ENCODE measurements around the gene OPN1SW.

OPN1SW gene, protein sequence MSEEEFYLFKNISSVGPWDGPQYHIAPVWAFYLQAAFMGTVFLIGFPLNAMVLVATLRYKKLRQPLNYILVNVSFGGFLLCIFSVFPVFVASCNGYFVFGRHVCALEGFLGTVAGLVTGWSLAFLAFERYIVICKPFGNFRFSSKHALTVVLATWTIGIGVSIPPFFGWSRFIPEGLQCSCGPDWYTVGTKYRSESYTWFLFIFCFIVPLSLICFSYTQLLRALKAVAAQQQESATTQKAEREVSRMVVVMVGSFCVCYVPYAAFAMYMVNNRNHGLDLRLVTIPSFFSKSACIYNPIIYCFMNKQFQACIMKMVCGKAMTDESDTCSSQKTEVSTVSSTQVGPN

DNA sequence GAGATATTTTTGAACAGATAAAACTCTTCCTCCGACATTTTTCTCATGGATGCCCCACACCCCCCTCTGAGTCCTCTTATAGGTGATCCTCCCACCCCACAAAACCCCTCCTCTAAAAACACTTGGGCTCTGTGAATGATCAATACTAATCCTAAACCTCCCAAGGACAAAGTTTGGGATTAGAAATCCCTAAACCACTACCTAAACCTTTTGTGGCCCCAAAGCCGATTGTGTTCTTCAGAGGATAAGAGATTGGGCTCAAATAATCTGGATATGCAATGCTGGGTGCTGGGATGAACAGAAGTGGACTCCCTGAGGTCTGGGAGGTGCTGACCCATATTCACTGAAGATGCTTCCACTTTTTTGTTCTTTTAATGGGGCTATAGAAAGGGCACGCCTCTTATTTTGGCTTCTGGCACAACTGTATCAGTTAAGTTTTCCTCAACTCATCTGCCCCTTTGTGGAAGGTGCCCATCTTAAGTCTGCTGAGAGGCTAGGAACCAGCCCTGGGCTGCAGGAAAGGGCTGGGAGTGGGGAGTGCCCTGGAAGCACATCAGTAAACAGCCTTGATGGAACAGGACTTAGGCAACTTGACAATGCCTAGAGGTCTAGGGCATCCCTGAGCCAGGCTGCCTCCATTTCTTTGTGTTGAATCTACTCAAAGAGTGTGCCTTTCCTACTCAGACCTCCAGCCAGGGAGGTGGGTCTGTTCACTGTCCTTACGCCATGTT, at the start of gene OPN1SW:
Gene OPN1SW, minus strand, starts transcription at position 51 of the 731 bp plus-strand sequence. Its CDS starts 13 bp downstream, at position 38.
- no peak for DNase-seq (ENCODE audit: insufficient read length, low spot score)
- no peak for TF ChIP-seq POLR2A (IDR thresholded peaks at IDR 0.05; ENCODE audit: low read depth, low read length)
- FAIRE-seq: no peak

DNA sequence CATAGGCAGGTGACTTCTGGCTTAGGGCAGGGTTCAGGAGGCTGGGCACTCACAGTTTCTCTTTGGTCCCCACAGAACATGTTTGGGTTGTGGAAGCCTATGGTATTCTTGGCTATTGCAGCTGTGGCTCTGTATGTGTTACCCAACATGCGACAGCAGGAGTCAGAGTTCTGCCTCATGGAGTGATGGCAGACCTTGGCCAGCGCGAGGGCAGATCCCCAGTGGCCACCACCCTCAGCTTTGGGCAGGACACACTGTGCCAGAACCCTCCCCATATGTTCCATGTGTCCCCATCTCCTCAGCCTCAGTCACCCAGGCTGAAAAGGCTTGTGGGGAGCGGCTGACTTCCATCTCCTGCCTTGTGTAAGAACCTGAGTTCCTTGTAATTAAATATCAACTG, 46.1 kb upstream of the OPN1SW start:
- TF ChIP-seq POLR2A (IDR thresholded peaks at IDR 0.05; ENCODE audit: low read depth, low read length): no peak
- FAIRE-seq (no peak), DNase-seq (ENCODE audit: insufficient read length, low spot score) (no peak)

DNA sequence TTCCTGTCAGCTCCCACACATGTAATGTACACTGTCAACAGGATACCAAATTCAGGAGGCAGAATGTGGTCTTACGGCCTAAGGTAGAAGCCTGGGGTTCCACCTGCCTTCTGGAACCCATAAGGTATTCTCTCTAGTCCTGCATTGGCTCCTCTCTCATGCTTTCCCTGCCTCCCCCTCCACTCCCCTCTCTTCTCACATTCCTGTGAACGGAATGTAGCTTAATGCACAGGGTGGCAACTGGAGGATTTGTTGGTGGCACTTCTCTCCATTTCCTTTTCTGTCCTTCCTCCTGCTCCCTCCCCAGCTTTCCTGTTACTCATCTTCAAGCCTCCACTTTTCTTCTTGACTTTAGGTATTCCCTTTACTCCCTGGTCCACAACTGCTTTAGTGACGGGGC, 43.1 kb upstream of the OPN1SW start:
- no peak for FAIRE-seq
- TF ChIP-seq POLR2A (IDR thresholded peaks at IDR 0.05; ENCODE audit: low read depth, low read length): no peak
- no peak for DNase-seq (ENCODE audit: insufficient read length, low spot score)

DNA sequence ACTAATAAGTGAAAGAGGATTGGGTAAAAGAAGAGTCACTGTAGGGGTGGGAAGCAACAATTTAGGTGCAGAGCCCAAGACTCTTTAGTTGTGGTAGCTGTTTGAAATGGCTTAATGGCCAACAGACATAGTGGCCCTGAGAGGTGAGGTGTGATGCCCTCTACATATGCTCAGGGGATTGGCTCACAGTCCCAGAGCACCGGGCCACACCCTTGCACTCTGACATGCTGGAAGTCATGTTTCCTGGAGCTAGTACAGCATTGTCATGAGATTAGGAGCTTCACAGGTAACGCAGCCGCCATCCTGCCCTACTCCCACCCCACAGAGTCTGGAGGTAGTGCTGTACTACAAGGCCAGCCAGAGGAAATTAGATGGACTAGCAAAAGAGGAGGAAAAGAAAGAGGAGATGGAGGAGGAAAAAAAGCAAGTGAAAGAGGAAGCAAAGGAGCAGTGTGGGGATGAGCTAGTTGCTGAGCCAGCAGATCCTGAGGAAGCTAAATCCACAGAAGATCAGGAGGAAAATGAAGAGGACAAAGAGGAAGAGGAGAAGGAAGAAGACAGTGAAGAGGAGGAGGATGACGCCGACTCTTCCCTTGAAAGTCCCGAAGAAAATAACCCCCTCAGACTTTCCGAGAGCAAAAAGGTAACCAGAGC, 39.8 kb upstream of the OPN1SW start:
- TF ChIP-seq POLR2A (IDR thresholded peaks at IDR 0.05; ENCODE audit: low read depth, low read length): no peak
- DNase-seq (ENCODE audit: insufficient read length, low spot score) (no peak), FAIRE-seq (no peak)

DNA sequence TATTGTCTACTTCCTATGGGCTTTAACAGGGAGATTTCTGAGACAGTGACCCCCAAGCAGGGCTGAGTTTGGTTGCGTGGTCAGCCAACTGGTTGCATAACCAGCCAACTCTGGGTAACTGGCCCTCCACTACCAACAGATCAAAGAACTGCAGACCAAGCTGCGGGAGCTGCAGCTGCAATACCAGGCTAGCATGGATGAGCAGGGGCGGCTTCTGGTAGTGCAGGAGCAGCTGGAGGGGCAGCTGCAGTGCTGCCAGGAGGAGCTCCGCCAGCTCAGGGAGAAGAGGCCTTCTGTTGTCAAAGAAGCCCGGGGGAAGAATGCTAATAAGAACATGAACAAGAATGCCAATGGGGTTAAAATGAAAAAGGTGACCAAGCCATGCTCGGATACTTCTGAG, 38.9 kb upstream of the OPN1SW start:
- no peak for TF ChIP-seq POLR2A (IDR thresholded peaks at IDR 0.05; ENCODE audit: low read depth, low read length)
- FAIRE-seq (no peak), DNase-seq (ENCODE audit: insufficient read length, low spot score) (no peak)

DNA sequence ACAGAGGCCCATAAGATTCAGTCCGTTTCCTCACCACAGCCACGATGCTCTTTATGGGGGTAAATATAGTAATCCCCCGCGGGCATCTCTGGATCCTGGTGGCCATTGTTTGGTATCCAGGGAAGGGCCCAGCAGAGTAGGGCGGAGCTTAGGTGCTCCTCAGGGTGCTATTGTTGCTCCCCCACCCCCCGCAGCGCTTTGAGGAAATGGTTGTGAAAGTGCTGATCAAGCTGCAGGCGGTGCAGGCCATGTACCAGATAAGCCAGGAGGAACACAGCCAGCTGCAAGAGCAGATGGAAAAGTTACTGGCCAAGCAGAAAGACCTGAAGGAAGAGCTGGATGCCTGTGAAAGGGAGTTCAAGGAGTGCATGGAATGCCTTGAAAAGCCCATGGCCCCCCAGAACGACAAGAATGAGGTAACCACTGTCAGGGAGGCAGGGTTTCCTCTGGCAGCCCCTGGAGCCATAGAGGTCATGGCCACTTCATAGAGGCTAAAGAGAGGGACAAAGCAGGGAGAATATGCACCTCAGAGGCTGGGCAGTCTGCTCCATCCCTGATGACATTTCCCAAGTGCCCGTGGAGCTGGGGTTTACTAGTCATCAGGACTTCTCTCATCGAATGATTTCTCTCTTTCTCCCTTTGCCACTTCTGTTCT, 37.0 kb upstream of the OPN1SW start:
- no peak for DNase-seq (ENCODE audit: insufficient read length, low spot score)
- no peak for FAIRE-seq
- TF ChIP-seq POLR2A (IDR thresholded peaks at IDR 0.05; ENCODE audit: low read depth, low read length): no peak

DNA sequence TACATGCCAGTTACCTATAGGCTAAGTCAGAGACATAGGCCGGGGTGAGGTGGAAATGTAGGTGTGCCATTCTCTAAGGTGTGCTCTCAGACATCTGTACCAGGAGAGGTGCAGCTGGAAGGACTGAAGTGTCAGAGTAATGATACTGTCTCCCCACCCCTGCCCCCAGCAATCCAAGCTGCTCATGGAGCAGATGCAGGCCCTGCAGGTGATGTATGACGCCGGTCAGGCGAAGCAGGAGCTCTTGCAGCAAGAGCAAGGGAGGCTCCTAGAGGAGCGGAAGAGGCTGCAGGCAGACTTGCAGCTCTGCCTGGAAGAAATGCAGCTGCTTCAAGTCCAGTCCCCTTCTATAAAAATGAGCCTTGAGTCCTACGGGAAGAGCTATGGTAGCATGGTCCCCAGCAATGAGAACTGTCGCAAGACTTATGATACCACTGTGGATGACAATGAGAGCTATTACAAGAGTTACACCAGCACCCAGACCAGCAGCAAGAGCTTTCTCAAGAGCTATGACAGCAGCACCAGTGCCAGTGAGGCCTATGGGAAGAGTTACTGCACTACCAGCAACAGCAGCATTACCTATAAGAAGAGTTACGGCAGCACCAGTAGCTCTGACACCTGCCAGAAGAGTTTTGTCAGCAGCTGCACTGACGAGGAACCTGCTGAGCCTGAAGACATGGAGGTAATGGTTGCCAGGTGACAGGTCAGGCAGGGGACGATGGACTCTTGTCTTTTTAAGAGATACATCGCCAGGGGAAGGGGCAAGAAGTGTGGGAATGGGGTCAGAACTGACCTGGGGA, 36.2 kb upstream of the OPN1SW start:
- no peak for FAIRE-seq
- no peak for DNase-seq (ENCODE audit: insufficient read length, low spot score)
- no peak for TF ChIP-seq POLR2A (IDR thresholded peaks at IDR 0.05; ENCODE audit: low read depth, low read length)

DNA sequence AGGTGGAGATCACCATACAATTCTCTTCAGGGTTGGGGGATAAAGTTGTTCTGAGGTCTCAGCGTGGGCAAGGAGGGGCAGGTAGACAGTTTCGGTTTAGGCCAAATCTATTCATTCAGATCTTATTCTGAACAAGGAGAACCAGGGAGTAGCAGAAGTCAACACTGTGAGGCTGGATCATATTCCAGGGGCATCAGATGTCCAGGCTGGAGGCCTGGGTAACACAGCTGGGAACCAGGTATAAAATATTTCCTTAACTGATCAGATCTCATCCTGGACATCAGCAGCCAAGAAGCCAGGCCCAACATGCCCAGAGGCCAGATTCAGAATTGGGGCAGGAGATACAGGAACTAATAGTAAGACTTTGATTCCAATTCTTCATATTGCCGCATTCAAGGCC, 35.4 kb upstream of the OPN1SW start:
- DNase-seq (ENCODE audit: insufficient read length, low spot score): no peak
- no peak for TF ChIP-seq POLR2A (IDR thresholded peaks at IDR 0.05; ENCODE audit: low read depth, low read length)
- no peak for FAIRE-seq

DNA sequence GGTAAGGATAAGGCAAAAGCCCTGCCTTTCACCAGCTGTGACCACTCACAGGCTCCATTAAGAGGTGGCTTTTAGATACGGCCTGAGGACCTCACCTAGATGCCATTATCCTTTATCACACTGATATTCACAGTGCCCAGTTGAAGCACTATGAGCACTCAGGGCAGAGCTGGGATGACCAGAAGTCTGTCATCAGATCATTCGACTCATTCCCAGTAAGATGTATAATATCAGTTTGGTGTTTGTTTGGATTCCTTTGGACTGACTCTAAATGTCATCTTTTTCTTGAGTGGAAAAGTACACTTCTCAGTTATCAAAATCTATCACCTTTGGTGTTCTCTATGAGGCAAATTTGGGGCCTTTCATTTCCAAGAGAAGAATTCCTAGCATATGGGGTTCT, 34.9 kb upstream of the OPN1SW start:
- no peak for TF ChIP-seq POLR2A (IDR thresholded peaks at IDR 0.05; ENCODE audit: low read depth, low read length)
- DNase-seq (ENCODE audit: insufficient read length, low spot score) (no peak), FAIRE-seq (no peak)

DNA sequence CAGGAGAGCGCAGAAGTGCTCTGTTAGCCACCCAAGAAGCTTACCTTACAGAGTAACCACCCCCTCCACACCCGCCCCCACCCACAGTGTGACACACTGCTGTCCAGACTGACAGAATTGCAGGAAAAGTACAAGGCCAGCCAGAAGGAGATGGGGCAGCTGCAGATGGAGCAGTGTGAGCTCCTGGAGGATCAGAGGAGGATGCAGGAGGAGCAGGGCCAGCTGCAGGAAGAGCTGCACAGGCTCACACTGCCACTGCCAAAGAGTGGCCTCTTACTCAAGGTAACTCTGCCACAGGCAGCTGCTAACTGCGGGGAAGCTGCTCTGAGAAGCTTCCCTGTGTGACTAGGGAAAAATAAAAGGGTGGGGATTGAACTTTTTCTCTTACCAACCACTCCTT, 33.8 kb upstream of the OPN1SW start:
- FAIRE-seq: no peak
- TF ChIP-seq POLR2A (IDR thresholded peaks at IDR 0.05; ENCODE audit: low read depth, low read length): no peak
- no peak for DNase-seq (ENCODE audit: insufficient read length, low spot score)

DNA sequence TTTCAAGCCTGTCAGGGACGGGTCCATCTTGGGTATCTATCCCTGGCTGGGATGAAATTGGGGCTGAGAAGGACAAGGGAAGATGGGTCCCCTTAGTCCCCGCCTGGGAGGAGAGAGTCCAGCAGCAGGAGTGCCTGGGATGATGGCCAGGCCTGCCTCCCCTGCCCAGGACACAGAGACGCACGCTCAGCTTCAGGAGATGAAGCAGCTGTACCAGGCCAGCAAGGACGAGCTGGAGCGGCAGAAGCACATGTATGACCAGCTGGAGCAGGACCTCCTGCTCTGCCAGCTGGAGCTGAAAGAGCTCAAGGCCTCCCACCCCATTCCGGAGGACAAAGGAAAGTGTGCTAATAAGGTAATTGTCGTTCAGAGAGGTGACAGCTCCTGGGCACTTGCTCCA, 31.6 kb upstream of the OPN1SW start:
- DNase-seq (ENCODE audit: insufficient read length, low spot score): no peak
- no peak for TF ChIP-seq POLR2A (IDR thresholded peaks at IDR 0.05; ENCODE audit: low read depth, low read length)
- no peak for FAIRE-seq

DNA sequence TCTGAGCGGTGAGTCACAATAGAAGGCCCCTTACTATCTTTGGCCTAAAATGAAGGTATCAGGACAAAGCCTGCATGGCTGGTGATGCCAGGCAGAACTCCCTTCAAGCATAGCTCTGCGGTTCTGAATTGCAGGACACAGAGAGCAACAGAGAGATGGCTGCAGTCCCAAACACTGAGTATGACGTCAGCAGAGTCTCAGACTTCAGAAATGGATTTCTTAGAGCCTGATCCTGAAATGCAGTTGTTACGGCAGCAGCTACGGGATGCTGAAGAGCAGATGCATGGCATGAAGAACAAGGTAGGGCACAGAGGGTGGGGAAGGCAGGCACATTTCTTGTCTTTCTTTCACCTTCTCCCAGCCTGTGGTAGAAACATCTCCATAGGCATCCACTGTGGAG, 29.6 kb upstream of the OPN1SW start:
- TF ChIP-seq POLR2A (IDR thresholded peaks at IDR 0.05; ENCODE audit: low read depth, low read length): no peak
- DNase-seq (ENCODE audit: insufficient read length, low spot score): no peak
- no peak for FAIRE-seq

DNA sequence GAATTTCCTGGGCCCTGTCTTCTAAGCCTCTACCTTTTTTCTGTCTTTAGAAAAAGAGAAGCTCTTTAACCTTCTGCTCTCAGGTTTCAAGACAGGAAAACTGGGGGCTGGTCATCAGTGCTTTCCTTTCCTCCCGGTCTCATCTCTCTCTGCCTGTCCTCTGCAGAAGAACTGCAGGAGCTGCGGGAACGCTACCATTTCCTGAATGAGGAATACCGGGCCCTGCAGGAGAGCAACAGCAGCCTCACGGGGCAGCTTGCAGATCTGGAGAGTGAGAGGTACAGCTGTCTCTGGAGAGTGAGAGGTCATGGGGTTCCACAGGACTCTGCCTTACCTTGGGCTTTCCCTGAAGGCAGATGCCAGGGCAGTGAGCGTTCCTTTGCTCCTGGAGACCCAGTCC, 28.9 kb upstream of the OPN1SW start:
- FAIRE-seq: no peak
- DNase-seq (ENCODE audit: insufficient read length, low spot score): no peak
- no peak for TF ChIP-seq POLR2A (IDR thresholded peaks at IDR 0.05; ENCODE audit: low read depth, low read length)

All from H54 (cell line).